ENCODE data around the gene KLRG1.
A peak's percentile ranks its signal among the peaks of the same experiment; 100 is the strongest.

The KLRG1 gene

DNA sequence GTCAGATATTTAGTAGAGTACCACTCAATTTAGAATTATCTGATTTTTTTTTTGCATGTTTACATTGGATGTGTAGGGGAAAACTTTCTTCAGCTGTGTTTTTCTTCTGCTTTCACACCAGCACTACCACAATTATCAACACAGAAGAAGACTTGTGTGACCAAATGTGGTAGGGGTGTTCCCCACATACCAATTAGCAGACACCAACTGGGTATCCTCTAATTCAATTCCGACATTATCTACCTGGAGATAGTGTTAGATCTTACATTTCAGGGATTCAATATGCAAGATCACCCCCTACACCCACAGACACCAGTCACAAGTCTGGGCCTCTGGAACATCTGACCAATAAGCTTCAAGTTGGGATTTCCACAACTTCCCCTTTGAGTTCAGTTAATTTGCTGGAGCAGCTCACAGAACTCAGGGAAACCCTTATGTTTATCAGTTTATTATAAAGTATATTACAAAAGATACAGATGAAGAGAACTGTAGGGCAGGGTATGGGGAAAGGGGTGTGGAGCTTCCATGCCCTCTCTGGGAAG lies 4.1 kb upstream of the KLRG1 start:
- no peak for DNase-seq (ENCODE audit: low read depth in 2 of 2)

- DNase-seq (ENCODE audit: low read depth in 2 of 2) = no peak
Measured at GRCh38 chr12:8987163-8987562, 2.2 kb upstream of the KLRG1 start.

DNA sequence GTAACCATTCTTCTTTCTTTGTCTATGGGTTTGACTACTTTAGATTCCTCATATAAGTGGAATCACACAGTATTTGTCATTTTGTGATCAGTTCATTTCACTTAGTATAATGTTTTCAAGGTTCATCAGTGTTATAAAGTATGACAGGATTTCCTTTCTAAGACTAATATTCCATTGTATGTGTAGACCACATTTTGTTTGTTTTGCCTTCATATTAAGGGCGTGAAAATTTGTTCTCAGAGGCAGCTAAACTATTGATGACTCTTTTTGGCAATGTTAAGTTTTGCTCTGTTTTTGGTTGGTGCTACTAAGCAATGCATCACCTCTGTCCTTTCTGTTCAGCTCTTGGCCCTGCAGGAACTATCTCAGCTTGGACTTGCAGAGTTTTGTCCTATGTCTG lies 1.7 kb upstream of the KLRG1 start:
- no peak for DNase-seq (ENCODE audit: low read depth in 2 of 2)

DNA sequence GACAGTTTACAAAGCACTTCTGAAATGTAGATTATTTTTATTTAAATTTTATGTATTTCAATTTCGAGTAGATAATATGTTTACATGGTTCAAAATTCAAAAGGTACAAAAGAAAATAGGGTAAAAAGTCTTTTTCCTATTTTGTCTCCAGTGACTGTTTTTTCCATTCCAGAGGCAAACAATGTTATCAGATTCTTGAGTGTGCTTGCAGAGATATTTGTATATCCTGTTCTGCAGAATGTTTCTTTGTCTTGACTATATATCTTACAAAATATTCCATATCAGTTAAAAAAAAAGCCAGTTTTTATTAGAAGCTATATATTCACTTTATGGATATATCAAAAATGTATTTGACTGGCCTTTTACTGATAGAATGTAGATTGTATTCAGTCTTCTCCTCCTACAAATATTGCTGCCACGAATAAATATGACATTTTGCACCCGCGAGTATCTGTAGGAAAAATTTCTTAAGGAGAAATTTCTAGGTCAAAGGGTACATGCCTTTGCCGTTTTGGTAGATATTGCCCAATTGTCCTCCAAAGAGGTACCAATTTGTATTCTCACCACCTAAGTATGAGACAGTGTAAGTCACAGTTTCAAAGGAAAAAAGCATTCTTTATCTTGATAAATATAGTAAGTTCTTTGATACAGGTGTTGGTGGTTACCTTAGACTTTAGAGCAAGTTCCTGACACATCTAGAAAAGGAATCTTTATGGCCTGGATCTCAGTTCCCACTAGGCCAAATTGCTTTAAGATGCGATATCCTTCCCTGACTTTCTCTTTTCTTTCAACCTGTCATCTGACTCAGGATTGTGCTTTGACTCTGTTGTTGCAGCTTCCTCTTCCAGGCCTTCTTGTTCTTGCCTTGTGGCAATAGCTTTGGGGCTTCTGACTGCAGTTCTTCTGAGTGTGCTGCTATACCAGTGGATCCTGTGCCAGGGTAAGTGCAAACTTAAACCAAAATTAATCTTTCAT lies 2.3 kb downstream of the KLRG1 start:
- DNase-seq (ENCODE audit: low read depth in 2 of 2) = no peak

DNA sequence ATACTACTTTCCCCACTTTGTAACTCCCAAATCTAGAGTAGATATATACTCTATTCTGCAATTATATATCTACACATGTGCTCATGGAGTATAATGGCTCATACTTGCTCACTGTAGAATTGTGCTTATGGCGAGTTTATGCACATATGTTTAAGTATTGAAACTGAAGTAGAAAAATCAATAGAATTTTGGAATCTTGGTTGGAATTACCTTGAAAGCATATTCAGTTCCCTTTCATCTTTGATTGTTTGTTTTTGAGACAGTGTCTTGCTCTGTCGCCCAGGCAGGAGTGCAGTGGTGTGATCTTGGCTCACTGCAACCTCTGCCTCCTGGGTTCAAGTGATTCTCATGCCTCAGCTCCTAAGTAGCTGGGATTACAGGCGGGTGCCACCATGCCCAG lies 4.5 kb downstream of the KLRG1 start:
- DNase-seq (ENCODE audit: low read depth in 2 of 2) = no peak

GRCh38 chr12:8995021-8995775 lies 5.9 kb downstream of the KLRG1 start:
- no peak for DNase-seq (ENCODE audit: low read depth in 2 of 2)

- DNase-seq (ENCODE audit: low read depth in 2 of 2) = no peak
Measured at GRCh38 chr12:8996682-8997405, 7.5 kb downstream of the KLRG1 start.

- no peak for DNase-seq (ENCODE audit: low read depth in 2 of 2)
Measured at GRCh38 chr12:9001233-9001632, 11.9 kb downstream of the KLRG1 start.

GRCh38 chr12:9002335-9002734 lies 13.0 kb downstream of the KLRG1 start:
- DNase-seq (ENCODE audit: low read depth in 2 of 2) = no peak

- DNase-seq (ENCODE audit: low read depth in 2 of 2) = no peak
Measured at GRCh38 chr12:9022592-9022991, 33.2 kb downstream of the KLRG1 start.

DNA sequence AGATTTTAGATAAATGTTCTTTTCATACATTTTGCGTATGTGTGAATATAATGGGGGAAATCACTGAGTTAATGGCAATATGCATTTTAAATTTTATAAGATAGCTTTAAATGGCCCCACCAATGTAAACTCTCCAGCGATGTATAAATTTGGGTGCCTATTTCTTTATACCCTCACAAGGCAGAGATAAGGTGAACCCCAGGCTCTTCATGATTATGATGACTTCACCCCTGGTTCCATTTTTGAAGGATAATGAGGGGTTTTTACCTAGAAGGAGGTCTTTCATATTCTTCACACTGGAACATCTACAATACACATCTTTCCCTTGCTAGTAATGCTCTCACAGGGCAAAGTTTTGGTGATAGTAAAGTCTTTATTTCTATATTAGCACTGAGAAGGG lies 35.2 kb downstream of the KLRG1 start:
- no peak for DNase-seq (ENCODE audit: low read depth in 2 of 2)

DNA sequence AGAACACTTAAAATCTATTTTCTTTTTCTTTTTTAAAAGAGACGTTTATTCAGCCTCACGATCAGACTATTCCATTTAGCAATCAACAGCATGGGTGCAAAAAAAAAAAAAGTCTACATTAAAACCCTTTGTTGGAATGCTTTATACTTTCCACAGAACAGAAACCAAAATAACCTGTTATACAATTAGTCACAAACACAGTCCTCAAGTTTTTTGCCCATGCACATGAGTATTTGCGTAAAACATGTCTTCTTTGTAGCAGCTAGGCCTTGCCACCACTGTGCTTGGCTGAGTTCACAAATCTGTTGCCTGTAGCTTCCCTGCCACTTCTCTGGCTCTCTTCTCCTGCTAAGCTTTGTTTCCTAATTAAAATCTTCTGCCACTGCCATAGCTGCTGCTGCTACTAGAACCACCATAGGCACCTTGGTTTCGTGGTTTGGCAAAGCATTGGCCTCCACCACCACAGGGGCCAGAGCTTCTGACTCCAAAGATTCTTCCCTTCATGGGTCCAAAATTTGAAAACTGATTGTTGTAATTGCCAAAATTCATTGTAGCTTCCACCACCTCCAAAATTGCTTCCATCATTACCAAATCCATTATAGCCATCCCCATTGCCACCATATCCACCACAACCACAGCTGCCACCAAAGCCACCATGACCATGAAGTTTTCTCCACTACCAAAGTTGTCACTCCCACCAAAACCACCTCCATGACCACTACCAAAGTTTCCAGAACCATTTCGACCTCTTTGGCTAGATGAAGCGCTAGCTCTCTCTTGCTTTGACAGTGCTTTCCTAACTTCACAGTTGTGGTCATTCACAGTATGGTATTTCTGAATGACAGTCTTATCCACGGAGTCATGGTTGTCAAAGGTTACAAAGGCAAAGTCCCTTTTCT lies 38.1 kb downstream of the KLRG1 start:
- DNase-seq (ENCODE audit: low read depth in 2 of 2) = peak; percentile 42 to 48

DNA sequence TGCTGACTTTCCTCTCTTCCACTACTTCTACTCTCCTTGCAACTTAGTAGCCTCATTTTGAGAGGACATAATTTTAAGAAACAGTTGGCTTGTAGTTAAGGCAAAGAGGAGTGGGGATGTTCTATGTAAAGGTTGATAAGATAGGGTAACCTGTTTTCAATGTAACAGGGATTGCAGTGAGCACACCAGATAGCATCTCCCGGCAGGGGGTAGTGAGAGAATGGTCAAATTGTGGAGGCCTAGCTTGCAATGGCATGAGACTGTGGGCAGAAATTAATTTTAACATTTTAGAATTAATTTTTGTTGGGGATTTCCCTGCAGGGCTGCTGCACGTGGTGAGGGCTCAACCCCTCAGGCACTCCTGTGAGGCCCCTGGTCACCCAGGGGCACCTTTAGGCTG lies 41.4 kb downstream of the KLRG1 start:
- DNase-seq (ENCODE audit: low read depth in 2 of 2) = no peak

- no peak for DNase-seq (ENCODE audit: low read depth in 2 of 2)
Measured at GRCh38 chr12:9032202-9032964, 43.0 kb downstream of the KLRG1 start.

DNA sequence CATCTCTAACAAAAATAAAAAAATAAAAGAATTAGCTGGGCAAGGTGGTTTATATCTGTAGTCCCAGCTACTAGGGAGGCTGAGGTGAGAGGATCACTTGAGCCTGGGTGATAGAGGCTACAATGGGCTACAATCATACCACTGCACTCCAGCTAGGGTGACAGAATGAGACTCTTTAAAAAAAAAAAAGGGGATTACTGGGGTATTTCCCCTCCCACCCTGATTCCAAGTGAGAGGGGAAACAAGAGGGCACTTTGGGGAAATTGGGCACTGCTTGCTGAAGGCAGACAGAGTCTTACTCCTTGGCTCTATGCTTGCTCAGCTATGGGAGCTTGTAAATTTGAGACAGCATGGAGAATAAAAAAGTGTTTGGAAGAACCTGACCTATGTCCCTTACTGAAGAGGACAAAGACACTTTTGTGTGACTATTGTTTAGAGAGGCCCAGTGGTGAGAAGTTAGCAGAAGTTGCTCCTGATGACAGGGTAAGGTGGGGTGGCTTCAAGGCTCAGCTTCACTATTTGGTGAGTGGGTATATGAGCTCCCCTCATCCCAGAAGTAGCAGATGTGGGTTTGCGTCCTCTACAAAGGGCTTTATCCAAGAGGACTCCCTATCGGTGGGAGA lies 44.0 kb downstream of the KLRG1 start:
- no peak for DNase-seq (ENCODE audit: low read depth in 2 of 2)

DNA sequence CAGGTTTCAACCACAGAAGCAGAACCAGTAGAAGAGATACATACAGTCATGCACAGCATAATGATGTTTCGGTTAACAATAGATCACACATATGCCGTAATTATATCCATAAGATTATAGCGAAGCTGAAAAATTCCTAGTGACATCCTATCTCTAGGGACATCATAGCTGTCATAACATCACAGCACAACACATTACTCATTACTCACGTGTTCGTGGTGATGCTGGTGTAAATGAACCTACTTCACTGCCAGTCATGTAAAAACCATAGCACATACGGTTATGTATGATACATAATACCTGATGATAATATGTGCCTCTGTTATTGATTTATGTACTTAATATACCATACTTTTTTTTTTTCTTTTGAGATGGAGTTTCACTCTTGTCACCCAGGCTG lies 44.7 kb downstream of the KLRG1 start:
- no peak for DNase-seq (ENCODE audit: low read depth in 2 of 2)

GRCh38 chr12:9036227-9036626 lies 46.9 kb downstream of the KLRG1 start:
- no peak for DNase-seq (ENCODE audit: low read depth in 2 of 2)

DNA sequence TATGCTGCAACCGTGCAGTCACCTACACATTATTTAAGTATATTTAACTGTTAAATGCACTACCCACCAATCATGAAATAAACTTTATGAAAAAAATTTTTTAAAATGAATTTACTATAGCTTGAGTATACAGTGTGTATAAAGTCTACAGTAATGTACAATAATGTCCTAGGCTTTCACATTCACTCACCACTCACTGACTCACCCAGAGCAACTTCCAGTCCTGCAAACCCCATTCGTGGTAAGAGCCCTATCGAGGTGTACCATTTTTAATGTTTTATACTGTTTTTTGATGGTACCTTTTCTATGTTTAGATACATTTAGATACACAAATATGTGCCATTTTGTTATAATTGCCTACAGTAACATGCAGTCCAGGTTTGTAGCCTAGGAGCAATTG lies 48.1 kb downstream of the KLRG1 start:
- no peak for DNase-seq (ENCODE audit: low read depth in 2 of 2)

GRCh38 chr12:9039397-9039977 lies 50.1 kb downstream of the KLRG1 start:
- no peak for DNase-seq (ENCODE audit: low read depth in 2 of 2)
